GM23338 (cell line): ENCODE data around the gene PCDHB4.

Experiments
- CREB1 ChIP-seq: fragments of 250-450 bp; sonication (Bioruptor Pico); IDR thresholded peaks from 2 replicates; pipeline ENCODE4 v1.5.0; 2020; ENCODE audit warnings: low read depth, mild to moderate bottlenecking, moderate library complexity
- CTCF ChIP-seq, 2 experiments: fragments of 200-600 bp in 1 of 2; sonication (generic) in 1 of 2; conservative IDR thresholded peaks; 2 replicates each; pipeline versions ENCODE4 v1.5.1 to v1.6.1; 2016 to 2017; ENCODE audit warnings: antibody characterized with exemption in 2 of 2, low read depth in 2 of 2, mild to moderate bottlenecking in 2 of 2, moderate library complexity in 1 of 2
- EZH2 ChIP-seq: fragments of 200-600 bp; sonication (generic); IDR thresholded peaks from one replicate; pipeline ENCODE4 v1.8.0; 2017; ENCODE audit warnings: antibody characterized with exemption, mild to moderate bottlenecking, low read depth; ENCODE audit not compliant: unreplicated experiment
- EZH2phosphoT487 ChIP-seq: fragments of 200-600 bp; sonication (generic); IDR thresholded peaks from one replicate; pipeline ENCODE4 v1.8.1; 2018; ENCODE audit warnings: antibody characterized with exemption; ENCODE audit not compliant: unreplicated experiment
- JUNB ChIP-seq: IDR thresholded peaks from one replicate; pipeline ENCODE4 v1.6.1; 2016; ENCODE audit warnings: antibody characterized with exemption; ENCODE audit not compliant: unreplicated experiment
- NANOG ChIP-seq: IDR thresholded peaks from 2 replicates; pipeline ENCODE4 v1.6.1; 2016; ENCODE audit warnings: antibody characterized with exemption, borderline replicate concordance
- POLR2AphosphoS5 ChIP-seq: IDR thresholded peaks from 2 replicates; pipeline ENCODE4 v1.6.1; 2016; ENCODE audit warnings: antibody characterized with exemption, low read depth
- REST ChIP-seq: IDR thresholded peaks from one replicate; pipeline ENCODE4 v1.6.1; 2018; ENCODE audit warnings: antibody characterized with exemption; ENCODE audit not compliant: unreplicated experiment
- STAT1 ChIP-seq: IDR thresholded peaks from one replicate; pipeline ENCODE4 v1.6.1; 2016; ENCODE audit warnings: antibody characterized with exemption; ENCODE audit not compliant: unreplicated experiment
- ZNF114 ChIP-seq: fragments of 250-450 bp; sonication (Bioruptor Pico); IDR thresholded peaks from 2 replicates; pipeline ENCODE4 v1.5.0; 2020; ENCODE audit warnings: mild to moderate bottlenecking, moderate library complexity
- ZNF331 ChIP-seq: fragments of 250-450 bp; sonication (Bioruptor Pico); IDR thresholded peaks from 2 replicates; pipeline ENCODE4 v1.5.0; 2020; ENCODE audit warnings: low read depth, mild to moderate bottlenecking, moderate library complexity
- TF ChIP-seq, protein P1 (sequence below): IDR thresholded peaks from 2 replicates; pipeline ENCODE4 v1.6.1; 2016; ENCODE audit warnings: antibody characterized with exemption
- TF ChIP-seq, protein P2 (sequence below): fragments of 250-450 bp; sonication (Bioruptor Pico); IDR thresholded peaks from 2 replicates; pipeline ENCODE4 v1.5.0; 2020; ENCODE audit warnings: mild to moderate bottlenecking, moderate library complexity

- peak; percentile 87 to 93 for TF ChIP-seq CTCF (conservative IDR thresholded peaks at IDR 0.05; ENCODE audit: low read depth in 2 of 2)
- TF ChIP-seq ZNF331, result no peak
- TF ChIP-seq EZH2, result no peak
- no peak for TF ChIP-seq STAT1
- no peak for TF ChIP-seq REST
- TF ChIP-seq EZH2phosphoT487, result no peak
- no peak; the same call in 1 of the 2 replicates for TF ChIP-seq NANOG
- TF ChIP-seq POLR2AphosphoS5, result peak; percentile 42; the same call in 1 of the 2 replicates
- no peak for TF ChIP-seq JUNB
- TF ChIP-seq, protein P1, sequence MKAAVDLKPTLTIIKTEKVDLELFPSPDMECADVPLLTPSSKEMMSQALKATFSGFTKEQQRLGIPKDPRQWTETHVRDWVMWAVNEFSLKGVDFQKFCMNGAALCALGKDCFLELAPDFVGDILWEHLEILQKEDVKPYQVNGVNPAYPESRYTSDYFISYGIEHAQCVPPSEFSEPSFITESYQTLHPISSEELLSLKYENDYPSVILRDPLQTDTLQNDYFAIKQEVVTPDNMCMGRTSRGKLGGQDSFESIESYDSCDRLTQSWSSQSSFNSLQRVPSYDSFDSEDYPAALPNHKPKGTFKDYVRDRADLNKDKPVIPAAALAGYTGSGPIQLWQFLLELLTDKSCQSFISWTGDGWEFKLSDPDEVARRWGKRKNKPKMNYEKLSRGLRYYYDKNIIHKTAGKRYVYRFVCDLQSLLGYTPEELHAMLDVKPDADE, result no peak
- TF ChIP-seq CREB1 (CRISPR knock-in tag), result no peak
- no peak for TF ChIP-seq ZNF114 (CRISPR knock-in tag)
- TF ChIP-seq, protein P2, sequence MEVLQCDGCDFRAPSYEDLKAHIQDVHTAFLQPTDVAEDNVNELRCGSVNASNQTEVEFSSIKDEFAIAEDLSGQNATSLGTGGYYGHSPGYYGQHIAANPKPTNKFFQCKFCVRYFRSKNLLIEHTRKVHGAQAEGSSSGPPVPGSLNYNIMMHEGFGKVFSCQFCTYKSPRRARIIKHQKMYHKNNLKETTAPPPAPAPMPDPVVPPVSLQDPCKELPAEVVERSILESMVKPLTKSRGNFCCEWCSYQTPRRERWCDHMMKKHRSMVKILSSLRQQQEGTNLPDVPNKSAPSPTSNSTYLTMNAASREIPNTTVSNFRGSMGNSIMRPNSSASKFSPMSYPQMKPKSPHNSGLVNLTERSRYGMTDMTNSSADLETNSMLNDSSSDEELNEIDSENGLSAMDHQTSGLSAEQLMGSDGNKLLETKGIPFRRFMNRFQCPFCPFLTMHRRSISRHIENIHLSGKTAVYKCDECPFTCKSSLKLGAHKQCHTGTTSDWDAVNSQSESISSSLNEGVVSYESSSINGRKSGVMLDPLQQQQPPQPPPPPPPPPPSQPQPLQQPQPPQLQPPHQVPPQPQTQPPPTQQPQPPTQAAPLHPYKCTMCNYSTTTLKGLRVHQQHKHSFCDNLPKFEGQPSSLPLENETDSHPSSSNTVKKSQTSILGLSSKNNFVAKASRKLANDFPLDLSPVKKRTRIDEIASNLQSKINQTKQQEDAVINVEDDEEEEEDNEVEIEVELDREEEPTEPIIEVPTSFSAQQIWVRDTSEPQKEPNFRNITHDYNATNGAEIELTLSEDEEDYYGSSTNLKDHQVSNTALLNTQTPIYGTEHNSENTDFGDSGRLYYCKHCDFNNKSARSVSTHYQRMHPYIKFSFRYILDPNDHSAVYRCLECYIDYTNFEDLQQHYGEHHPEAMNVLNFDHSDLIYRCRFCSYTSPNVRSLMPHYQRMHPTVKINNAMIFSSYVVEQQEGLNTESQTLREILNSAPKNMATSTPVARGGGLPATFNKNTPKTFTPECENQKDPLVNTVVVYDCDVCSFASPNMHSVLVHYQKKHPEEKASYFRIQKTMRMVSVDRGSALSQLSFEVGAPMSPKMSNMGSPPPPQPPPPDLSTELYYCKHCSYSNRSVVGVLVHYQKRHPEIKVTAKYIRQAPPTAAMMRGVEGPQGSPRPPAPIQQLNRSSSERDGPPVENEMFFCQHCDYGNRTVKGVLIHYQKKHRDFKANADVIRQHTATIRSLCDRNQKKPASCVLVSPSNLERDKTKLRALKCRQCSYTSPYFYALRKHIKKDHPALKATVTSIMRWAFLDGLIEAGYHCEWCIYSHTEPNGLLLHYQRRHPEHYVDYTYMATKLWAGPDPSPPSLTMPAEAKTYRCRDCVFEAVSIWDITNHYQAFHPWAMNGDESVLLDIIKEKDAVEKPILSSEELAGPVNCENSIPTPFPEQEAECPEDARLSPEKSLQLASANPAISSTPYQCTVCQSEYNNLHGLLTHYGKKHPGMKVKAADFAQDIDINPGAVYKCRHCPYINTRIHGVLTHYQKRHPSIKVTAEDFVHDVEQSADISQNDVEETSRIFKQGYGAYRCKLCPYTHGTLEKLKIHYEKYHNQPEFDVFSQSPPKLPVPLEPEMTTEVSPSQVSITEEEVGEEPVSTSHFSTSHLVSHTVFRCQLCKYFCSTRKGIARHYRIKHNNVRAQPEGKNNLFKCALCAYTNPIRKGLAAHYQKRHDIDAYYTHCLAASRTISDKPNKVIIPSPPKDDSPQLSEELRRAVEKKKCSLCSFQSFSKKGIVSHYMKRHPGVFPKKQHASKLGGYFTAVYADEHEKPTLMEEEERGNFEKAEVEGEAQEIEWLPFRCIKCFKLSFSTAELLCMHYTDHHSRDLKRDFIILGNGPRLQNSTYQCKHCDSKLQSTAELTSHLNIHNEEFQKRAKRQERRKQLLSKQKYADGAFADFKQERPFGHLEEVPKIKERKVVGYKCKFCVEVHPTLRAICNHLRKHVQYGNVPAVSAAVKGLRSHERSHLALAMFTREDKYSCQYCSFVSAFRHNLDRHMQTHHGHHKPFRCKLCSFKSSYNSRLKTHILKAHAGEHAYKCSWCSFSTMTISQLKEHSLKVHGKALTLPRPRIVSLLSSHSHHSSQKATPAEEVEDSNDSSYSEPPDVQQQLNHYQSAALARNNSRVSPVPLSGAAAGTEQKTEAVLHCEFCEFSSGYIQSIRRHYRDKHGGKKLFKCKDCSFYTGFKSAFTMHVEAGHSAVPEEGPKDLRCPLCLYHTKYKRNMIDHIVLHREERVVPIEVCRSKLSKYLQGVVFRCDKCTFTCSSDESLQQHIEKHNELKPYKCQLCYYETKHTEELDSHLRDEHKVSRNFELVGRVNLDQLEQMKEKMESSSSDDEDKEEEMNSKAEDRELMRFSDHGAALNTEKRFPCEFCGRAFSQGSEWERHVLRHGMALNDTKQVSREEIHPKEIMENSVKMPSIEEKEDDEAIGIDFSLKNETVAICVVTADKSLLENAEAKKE (CRISPR knock-in tag), result no peak
These were observed 13.6 kb downstream of the PCDHB4 start, which contains the start of gene PCDHB5 for GRCh38 chr5:141135030-141135717.
